Globus pallidus (tissue), 1 donor: ENCODE data around the gene MYBPC3.
"Not testable (repeated sequence)": the region's sequence is repeated elsewhere in the genome, so short reads cannot be mapped to it uniquely, and the experiment has no call there.

Experiments used
- DNase-seq: peaks from one replicate; pipeline ENCODE4 v3.0.0-alpha.2; 2015; ENCODE audit warnings: low spot score

Gene MYBPC3

DNA sequence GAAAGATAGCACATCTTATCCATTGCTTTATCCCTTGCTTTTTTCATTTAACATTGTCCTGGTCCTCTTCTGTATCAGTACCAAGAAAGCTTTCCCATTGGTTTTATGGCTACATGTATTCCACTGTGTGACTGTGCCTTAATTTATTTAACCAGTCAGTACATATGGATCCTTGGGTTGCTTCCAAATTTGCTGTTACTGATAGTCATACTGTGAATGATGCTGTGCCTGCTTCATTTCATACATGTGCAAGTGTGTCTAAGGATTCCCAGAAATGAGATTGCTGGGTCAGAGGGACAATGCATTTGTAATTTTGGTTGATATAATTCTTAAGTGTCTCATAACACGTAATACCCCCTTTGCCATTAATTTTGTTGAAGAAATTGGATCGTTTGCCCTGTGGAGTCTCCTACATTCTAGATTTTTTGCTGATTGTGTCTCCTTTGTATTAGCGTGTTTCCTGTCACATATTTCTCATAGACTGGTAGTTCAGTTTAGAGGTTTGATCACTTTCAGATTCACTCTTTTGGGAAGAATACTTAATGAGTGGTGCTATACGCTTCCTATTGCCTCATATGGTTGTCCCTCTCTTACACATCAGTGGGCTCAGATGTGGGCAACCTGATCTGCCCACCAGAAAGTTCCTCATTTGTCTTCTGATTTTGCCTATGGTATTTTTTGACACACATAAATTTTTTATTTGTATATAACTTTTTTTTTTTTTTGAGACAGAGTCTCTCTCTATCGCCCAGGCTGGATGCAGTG lies 35.3 kb downstream of the MYBPC3 start:
- DNase-seq, result no peak

DNA sequence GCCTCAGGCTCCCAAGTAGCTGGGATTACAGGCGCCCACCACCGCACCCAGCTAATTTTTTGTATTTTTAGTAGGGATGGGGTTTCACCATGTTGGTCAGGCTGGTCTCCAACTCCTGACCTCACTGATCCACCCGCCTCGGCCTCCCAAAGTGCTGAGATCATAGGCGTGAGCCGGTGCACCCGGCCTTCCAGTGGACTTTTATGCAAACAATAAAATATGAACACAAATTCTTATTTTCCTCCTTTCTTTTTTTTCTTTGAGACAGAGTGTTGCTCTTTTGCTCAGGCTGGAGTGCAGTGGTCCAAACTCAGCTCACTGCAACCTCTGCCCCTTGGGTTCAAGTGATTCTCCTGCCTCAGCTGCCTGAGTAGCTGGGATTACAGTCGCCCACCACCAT lies 36.0 kb downstream of the MYBPC3 start:
- DNase-seq, result not testable (repeated sequence)

DNA sequence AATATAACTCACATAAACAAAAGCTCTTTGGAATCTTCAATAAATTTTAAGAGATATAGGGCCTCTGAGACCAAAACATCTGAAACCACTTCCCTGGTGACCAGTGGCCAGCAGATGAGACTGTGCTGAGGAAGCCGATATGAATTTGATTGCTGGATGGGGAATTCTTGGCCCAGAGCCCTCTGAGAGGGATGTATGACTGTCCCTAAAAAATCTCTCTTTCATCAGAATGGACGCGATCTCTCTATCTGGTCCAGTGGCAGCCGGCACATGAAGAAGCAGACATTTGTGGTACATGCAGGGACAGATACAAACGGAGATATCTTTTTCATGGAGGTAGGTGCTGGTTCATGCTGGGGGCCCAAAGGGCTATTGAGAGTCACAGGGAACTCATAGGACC lies 37.5 kb downstream of the MYBPC3 start:
- DNase-seq, result no peak

DNA sequence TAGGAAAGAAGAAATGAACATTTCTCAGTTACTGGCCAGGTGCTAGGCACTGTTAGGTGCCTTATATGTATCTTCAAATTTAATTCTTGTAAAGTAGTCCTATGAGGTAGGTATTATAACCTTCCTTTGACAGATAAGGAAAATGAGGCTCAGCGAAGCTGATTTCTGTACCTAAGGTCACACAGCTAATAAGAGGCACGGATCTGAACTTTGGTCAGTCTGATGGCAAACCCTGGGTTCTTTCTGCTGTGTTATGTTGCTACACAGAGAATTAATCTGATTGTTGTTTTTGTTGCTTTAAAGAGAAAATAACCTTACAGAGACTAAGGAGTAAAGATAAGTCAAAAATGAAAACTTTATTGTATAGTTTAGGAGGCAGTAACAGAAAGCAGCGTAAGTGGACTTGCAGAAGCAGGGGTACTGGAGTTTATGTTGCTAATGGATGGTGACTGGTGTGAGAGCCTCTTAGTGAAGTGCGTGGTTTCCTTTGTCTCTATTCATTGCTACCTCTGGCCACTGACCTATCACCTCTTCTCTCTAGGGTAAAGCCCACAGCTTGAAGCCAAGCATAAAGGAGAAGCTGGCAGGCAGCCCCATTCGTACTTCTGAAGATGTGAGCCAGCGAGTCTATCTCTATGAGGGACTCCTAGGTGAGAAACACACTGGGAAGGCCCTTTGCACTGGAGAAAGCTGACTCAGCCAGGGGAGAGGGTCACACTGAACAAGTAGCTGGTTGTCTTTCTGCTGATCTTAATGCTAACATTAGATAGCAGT lies 44.3 kb downstream of the MYBPC3 start:
- DNase-seq, result no peak

DNA sequence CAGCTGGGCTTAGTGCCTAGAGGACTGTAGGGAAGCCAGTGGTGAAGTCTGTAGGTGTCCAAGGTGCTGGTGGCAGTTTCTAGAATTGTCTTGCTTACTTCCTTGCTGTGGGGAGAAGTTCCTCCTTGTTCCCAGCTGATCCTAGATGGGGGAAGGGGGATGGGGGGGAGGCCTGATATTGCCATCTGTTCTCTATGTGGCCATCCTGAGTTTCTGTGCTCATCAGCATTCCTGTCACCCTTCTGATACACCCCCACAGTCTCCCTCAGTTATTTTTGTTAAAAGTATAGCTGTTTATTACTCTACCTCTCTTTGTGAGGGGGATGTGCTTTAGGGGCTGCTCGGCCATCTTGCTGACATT lies 46.0 kb downstream of the MYBPC3 start:
- no peak for DNase-seq

DNA sequence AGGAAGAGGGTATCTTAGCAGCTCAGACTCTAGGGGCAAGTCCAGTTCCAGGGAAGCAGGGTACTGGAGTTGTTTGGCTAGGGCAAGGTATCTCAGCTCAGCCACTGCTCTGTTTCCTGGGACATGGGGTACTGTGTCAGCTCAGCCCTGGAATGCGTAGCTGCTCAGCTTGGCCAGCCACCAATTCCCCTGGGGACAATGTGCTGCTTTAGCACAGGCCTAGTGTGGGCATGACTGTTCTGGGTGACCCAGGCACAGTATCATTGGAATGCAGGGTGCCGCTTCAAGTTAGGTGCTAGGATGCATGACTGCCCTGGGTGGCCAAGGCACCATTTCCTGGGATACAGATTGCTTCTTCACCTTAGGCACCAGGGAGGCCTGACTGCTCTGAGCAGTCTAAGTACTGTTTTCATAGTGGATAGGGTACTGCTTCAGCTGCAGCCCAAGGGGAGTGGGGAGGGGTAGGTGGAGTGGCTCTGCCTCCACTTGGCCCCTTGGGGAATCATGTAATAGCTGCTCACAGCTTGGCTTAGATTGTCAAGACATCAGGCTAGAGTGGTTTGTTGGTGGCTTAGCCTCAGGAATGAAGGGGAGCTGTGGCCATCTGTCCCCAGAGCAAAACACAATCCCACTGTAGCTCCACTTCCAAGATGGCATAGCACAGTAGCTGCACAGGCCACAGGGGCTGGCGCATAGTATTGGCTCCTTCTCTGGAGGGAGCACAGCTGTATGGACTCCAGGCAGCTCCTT lies 46.6 kb downstream of the MYBPC3 start:
- DNase-seq, result peak; percentile 72

DNA sequence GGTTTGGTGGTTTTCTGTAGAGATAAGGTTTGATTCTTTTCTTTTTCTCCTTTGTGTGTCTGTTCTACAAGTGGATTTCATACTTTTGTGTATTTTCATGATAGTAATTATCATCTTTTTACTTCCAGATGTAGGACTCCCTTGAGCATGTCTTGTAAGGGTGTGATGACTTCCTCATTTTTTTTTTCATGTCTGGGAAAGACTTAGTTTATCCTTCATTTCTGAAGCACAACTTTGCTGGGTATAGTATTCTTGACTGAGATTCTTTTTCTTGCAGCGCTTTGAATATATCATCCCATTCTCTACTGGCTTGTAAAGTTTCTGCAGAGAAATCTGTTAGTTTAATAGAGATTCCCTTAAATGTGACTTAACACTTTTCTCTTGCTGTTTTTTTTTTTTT lies 49.6 kb downstream of the MYBPC3 start:
- DNase-seq, result no peak

DNA sequence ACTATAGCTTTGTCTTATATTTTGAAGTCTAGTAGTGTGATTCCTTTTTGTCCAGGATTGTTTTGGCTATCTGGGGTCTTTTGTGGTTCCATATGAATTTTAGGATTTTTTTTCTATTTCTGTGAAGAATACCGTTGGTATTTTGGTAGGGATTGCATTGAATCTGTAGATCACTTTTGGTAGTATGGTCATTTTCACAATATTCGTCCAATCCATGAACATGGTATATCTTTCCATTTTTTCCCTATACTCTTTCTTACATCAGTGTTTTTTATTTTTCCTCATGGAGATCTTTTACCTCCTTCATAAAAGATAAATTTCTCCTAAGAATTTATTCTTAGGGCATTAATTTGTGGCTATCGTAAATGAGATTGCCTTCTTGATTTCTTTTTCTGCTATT lies 53.4 kb downstream of the MYBPC3 start:
- DNase-seq, result no peak

DNA sequence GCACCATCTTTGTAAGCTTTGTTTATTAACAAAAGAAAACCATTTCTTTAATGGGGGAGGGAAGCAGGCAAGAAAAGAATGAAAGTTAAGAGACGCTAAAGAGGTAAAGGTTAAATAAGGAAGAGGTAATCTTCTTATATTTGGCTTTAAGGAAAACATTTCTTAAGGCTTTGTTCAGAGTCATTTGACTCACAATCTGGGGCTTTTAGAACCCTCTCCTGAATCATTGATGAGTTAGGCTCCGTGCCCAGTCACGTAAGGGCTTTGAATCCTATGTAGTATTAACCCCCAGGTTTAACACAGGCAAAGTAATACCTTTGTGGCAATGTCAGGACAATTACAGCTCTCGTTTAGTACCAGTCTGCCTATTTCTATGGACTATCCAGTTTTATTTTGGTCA lies 56.5 kb downstream of the MYBPC3 start:
- DNase-seq, result no peak

DNA sequence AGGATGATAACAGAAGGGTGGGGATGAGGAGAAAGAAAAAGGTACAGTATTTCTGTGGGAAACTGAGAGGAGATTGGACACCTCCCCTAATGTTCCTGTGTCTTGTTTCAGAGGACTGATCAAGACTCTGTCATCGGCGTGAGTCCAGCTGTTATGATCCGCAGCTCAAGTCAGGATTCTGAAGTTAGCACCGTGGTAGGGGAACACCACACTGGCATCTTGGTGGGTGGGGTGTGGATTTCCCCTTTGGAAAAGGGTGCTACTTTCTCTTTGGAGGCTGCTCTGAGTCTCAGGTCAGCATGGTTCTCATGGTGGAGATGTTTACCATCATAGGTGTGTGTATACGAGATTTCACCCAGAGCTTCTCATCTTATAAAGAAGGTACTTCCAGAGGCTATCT lies 57.1 kb downstream of the MYBPC3 start:
- DNase-seq, result no peak

DNA sequence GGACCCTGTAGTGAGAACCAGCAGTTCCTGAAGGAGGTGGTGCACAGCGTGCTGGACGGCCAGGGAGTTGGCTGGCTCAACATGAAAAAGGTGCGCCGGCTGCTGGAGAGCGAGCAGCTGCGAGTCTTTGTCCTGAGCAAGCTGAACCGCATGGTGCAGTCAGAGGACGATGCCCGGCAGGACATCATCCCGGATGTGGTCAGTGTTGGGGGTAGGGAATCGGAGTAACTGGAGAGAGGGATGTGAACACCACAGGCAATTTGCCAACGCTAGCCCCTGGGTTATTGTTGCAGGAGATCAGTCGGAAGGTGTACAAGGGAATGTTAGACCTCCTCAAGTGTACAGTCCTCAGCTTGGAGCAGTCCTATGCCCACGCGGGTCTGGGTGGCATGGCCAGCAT lies 62.6 kb downstream of the MYBPC3 start:
- no peak for DNase-seq

DNA sequence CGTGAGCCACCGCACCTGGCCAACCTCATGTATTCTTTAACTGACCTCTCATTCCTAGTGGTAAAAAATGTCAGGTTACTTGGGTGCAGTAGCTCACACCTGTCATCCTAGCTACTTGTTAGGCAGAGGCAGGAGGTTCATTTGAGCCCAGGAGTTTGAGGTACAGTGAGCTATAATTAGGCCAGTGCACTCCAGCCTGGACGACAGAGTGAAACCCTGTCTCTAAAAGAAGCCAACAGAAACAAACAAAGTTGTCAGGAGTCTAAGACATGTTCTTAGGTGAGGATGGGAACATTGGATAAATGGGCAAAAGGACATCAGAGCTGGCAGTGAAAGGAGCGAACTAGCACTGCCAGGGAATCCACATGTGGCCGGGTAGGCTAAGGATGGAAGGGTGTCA lies 64.4 kb downstream of the MYBPC3 start:
- DNase-seq, result no peak

DNA sequence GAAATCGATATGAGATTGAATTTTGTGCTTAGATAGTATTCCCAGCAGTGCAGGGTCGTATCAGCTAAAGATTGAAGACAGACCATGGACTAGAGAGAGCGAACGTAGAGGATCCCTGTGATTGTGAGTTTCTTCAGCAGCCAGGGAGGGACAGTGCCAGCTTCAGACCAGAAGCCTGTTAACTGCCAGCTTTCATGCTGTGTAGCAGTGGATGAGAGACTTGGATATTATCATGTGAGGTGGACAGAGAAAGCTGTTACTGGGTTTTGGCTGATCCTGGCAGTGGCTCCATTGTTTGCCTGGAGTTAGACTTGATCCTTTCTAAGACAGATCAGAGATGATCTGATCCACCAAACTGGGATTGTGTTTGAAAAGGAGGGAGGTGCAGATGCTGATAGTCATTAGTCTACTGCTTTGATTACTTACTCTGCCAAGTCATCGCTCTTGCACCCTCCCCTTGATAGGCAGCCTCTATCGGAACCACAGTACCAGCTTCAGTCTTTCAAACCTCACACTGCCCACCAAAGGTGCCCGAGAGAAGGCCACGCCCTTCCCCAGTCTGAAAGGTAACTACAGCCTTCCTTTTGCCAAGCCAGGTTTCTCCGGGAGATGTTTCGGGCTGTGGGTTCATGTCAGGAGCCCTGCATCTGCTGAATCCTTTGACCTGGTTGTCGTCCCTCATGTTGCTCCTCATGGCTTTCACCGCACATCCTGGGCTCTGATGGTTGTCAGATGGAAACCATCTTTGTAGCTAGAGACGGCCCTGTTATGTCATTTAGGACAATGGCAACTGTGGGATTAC lies 66.3 kb downstream of the MYBPC3 start:
- DNase-seq, result no peak

DNA sequence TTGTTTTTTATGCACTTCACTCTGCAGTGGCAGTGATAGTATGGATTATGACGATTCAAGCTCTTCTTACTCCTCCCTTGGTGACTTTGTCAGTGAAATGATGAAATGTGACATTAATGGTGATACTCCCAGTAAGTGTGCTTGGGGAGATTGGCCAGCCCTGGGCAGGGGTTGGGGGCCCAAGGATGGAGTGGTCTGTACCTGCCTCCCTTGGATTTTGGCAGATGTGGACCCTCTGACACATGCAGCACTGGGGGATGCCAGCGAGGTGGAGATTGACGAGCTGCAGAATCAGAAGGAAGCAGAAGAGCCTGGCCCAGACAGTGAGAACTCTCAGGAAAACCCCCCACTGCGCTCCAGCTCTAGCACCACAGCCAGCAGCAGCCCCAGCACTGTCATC lies 68.4 kb downstream of the MYBPC3 start:
- no peak for DNase-seq

DNA sequence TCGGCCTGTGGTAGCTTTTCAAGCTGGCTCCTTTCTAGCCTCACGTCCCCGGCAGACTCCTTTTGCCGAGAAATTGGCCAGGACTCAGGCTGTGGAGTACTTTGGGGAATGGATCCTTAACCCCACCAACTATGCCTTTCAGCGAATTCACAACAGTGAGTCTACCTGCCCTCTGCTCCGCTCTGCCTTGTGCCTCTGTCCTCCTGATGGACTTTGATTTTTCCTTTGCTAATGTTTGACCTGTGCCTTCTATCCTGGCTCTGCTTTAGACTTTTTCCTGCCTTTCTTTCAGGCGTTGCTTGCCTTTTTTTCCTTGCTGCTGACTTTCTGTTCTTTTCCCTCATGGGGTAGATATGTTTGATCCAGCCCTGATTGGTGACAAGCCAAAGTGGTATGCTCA lies 70.0 kb downstream of the MYBPC3 start:
- DNase-seq, result no peak
